Loucy (cell line): Measurements from ENCODE around the gene SYT6.

ENCODE experiments used
- EZH2phosphoT487 ChIP-seq: fragments of 200-600 bp; IDR thresholded peaks from 2 replicates; pipeline ENCODE4 v1.6.1; 2018; ENCODE audit warnings: antibody characterized with exemption, mild to moderate bottlenecking, moderate library complexity, borderline replicate concordance
- TF ChIP-seq, protein P1 (sequence below): fragments of 200-600 bp; sonication (generic); conservative IDR thresholded peaks from 2 replicates; pipeline ENCODE4 v1.5.1; 2014; ENCODE audit warnings: mild to moderate bottlenecking, antibody characterized with exemption, low read length

DNA sequence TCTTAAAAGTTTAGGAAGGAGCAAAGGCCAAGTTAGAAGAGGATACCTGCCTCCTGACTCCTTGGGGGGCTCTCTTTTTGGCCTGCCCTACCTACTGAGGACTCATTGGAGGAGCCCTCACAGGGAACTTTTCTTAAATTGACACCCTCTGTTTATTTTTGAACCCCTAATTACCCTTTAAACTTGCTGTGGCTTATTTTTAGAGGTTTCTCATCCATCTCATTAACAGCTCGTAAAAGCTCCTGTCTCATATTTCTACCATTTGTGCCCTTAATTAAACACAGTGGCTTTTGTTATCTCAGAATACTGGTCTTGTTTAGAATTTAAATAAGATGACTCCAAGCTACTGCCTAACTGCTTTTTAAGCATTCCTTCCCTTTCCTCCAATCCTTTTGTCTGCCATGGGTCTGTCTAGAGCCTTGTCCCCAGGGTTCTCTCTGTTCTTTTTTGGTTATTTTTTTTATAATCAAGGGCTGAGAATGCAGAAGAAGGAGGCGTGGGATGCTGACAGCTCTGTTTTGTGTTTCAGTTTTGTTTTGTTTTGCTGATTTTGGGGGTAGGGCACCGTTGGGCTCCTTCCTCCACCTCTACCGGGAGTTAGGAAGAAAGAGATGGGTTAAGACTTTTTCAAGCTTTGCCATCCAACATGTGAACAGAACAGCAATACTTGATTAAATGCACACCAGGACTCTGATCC lies 78.0 kb downstream of the SYT6 start:
- TF ChIP-seq, protein P1, sequence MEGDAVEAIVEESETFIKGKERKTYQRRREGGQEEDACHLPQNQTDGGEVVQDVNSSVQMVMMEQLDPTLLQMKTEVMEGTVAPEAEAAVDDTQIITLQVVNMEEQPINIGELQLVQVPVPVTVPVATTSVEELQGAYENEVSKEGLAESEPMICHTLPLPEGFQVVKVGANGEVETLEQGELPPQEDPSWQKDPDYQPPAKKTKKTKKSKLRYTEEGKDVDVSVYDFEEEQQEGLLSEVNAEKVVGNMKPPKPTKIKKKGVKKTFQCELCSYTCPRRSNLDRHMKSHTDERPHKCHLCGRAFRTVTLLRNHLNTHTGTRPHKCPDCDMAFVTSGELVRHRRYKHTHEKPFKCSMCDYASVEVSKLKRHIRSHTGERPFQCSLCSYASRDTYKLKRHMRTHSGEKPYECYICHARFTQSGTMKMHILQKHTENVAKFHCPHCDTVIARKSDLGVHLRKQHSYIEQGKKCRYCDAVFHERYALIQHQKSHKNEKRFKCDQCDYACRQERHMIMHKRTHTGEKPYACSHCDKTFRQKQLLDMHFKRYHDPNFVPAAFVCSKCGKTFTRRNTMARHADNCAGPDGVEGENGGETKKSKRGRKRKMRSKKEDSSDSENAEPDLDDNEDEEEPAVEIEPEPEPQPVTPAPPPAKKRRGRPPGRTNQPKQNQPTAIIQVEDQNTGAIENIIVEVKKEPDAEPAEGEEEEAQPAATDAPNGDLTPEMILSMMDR = no peak
- TF ChIP-seq EZH2phosphoT487 = no peak
